Naive B cell (primary cell): ENCODE results near the gene TMEM151B. TPM values are rescaled to one million over a fixed set of nuclear protein-coding genes. Genes with fewer than 3 reads are reported as not detected.
A peak's percentile ranks its signal among the peaks of the same experiment; 100 is the strongest.
"Not testable (repeated sequence)": the region's sequence is repeated elsewhere in the genome, so short reads cannot be mapped to it uniquely, and the experiment has no call there.

Source experiments
- ATAC-seq, 2 donors: fragments of 150-1000 bp; cut with Tn5 transposase; 2 replicates each; pipeline ENCODE4 v1.10.0; 2021; ENCODE audit warnings: low read depth in 2 of 2, mild to moderate bottlenecking in 2 of 2, moderate library complexity in 2 of 2
- DNase-seq: peaks from one replicate; pipeline ENCODE4 v3.0.0; 2022
- H3K27ac Mint-ChIP-seq, 6 donors: one replicate each; pipeline ENCODE4 v1.8.0; 2020 to 2022; ENCODE audit warnings: mild to moderate bottlenecking in 6 of 6, mixed read lengths in 6 of 6, moderate library complexity in 5 of 6, inconsistent platforms in 2 of 6
- H3K27me3 Mint-ChIP-seq, 3 donors: one replicate each; pipeline ENCODE4 v1.8.0; 2021 to 2022; ENCODE audit warnings: mixed read lengths in 3 of 3, mild to moderate bottlenecking in 1 of 3
- H3K36me3 Mint-ChIP-seq, 2 donors: one replicate each; pipeline ENCODE4 v1.8.0; 2020 to 2022; ENCODE audit warnings: mixed read lengths in 2 of 2, inconsistent platforms in 1 of 2, mild to moderate bottlenecking in 1 of 2
- H3K4me1 Mint-ChIP-seq, 3 donors: one replicate each; pipeline ENCODE4 v1.8.0; 2020 to 2022; ENCODE audit warnings: mixed read lengths in 3 of 3, inconsistent platforms in 1 of 3, mild to moderate bottlenecking in 1 of 3, moderate library complexity in 1 of 3
- H3K4me3 Mint-ChIP-seq, 8 donors: one replicate each; pipeline ENCODE4 v1.8.0; 2020 to 2022; ENCODE audit warnings: mild to moderate bottlenecking in 8 of 8, mixed read lengths in 8 of 8, moderate library complexity in 8 of 8, inconsistent platforms in 2 of 8
- H3K9me3 Mint-ChIP-seq, 7 donors: one replicate each; pipeline ENCODE4 v1.8.0; 2020 to 2022; ENCODE audit warnings: mixed read lengths in 7 of 7, mild to moderate bottlenecking in 5 of 7, inconsistent platforms in 2 of 7, moderate library complexity in 1 of 7
- polyA plus RNA-seq, 6 donors: library from polyadenylated mRNA; unstranded; fragments of 300-500 nt; fragmentation: Illumina TruSeq; gene quantifications; one replicate each; pipeline ENCODE4 v1.2.3, GENCODE V29; 2021; ENCODE audit warnings: low read depth in 6 of 6

Gene TMEM151B
- polyA plus RNA-seq, 6 donors from 2014 or later = not detected

- peaks cover 16 to 19% (median 18%) of the 10 kb centered on the region in 3 donors for H3K4me1 Mint-ChIP-seq
- H3K36me3 Mint-ChIP-seq = no peaks in the 10 kb centered on the region
- H3K9me3 Mint-ChIP-seq = no peaks in the 10 kb centered on the region
- peaks cover 0 to 13% (median 0%) of the 10 kb centered on the region in 3 donors for H3K27me3 Mint-ChIP-seq
- H3K4me3 Mint-ChIP-seq = peak overlapping the region in 1 of 8 donors; percentile 45
- no peak for DNase-seq
- H3K27ac Mint-ChIP-seq = no peak overlapping the region
- no peak for ATAC-seq
Measured at GRCh38 chr6:44227148-44227793, 43.0 kb upstream of the TMEM151B start.

- peaks cover 0 to 9% (median 0%) of the 10 kb centered on the region in 3 donors for H3K27me3 Mint-ChIP-seq
- peaks cover 10 to 12% (median 12%) of the 10 kb centered on the region in 3 donors for H3K4me1 Mint-ChIP-seq
- H3K27ac Mint-ChIP-seq = no peak overlapping the region
- H3K36me3 Mint-ChIP-seq = no peaks in the 10 kb centered on the region
- DNase-seq (no peak), ATAC-seq (no peak)
- H3K9me3 Mint-ChIP-seq = no peaks in the 10 kb centered on the region
- H3K4me3 Mint-ChIP-seq = no peak overlapping the region
Measured at GRCh38 chr6:44228031-44228430, 42.2 kb upstream of the TMEM151B start.

GRCh38 chr6:44228433-44228832 lies 41.8 kb upstream of the TMEM151B start:
- H3K4me1 Mint-ChIP-seq = peaks cover 9 to 12% (median 10%) of the 10 kb centered on the region in 3 donors
- H3K9me3 Mint-ChIP-seq = no peaks in the 10 kb centered on the region
- DNase-seq (no peak), ATAC-seq (no peak)
- peaks cover 0 to 7% (median 0%) of the 10 kb centered on the region in 3 donors for H3K27me3 Mint-ChIP-seq
- no peak overlapping the region for H3K27ac Mint-ChIP-seq
- no peaks in the 10 kb centered on the region for H3K36me3 Mint-ChIP-seq
- H3K4me3 Mint-ChIP-seq = no peak overlapping the region

GRCh38 chr6:44228836-44229235 lies 41.4 kb upstream of the TMEM151B start:
- Mint-ChIP-seq H3K4me3 (no peak overlapping the region), H3K27me3 (peaks cover 0 to 7% (median 0%) of the 10 kb centered on the region in 3 donors), H3K27ac (no peak overlapping the region), H3K9me3 (no peaks in the 10 kb centered on the region), H3K36me3 (no peaks in the 10 kb centered on the region), H3K4me1 (peaks cover 9 to 12% (median 12%) of the 10 kb centered on the region in 3 donors)
- DNase-seq (no peak), ATAC-seq (no peak)

- ATAC-seq (no peak), DNase-seq (no peak)
- no peak overlapping the region for H3K4me3 Mint-ChIP-seq
- H3K27ac Mint-ChIP-seq = no peak overlapping the region
- peaks cover 0 to 6% (median 0%) of the 10 kb centered on the region in 3 donors for H3K27me3 Mint-ChIP-seq
- no peaks in the 10 kb centered on the region for H3K36me3 Mint-ChIP-seq
- no peaks in the 10 kb centered on the region for H3K9me3 Mint-ChIP-seq
- peaks cover 2 to 6% (median 5%) of the 10 kb centered on the region in 3 donors for H3K4me1 Mint-ChIP-seq
Measured at GRCh38 chr6:44229376-44230033, 40.7 kb upstream of the TMEM151B start.

GRCh38 chr6:44230034-44230675 lies 40.1 kb upstream of the TMEM151B start:
- ATAC-seq (no peak), DNase-seq (no peak)
- Mint-ChIP-seq H3K4me3 (no peak overlapping the region), H3K27me3 (no peaks in the 10 kb centered on the region), H3K36me3 (no peaks in the 10 kb centered on the region), H3K27ac (no peak overlapping the region), H3K9me3 (no peaks in the 10 kb centered on the region), H3K4me1 (peaks cover 0 to 4% (median 2%) of the 10 kb centered on the region in 3 donors)

GRCh38 chr6:44231426-44231825 lies 38.8 kb upstream of the TMEM151B start:
- ATAC-seq, H3K27me3 Mint-ChIP-seq, H3K4me1 Mint-ChIP-seq, DNase-seq, H3K9me3 Mint-ChIP-seq, H3K4me3 Mint-ChIP-seq, H3K36me3 Mint-ChIP-seq: not testable (repeated sequence)
- peak overlapping the region in 1 of 6 donors; percentile 42 for H3K27ac Mint-ChIP-seq

- Mint-ChIP-seq H3K4me3 (peak overlapping the region in 1 of 8 donors; percentile 68), H3K4me1 (peaks cover 8 to 9% (median 9%) of the 10 kb centered on the region in 3 donors), H3K9me3 (no peaks in the 10 kb centered on the region), H3K36me3 (no peaks in the 10 kb centered on the region), H3K27me3 (no peaks in the 10 kb centered on the region), H3K27ac (no peak overlapping the region)
- no peak for DNase-seq
- ATAC-seq = no peak
Measured at GRCh38 chr6:44232676-44233566, 37.3 kb upstream of the TMEM151B start.

GRCh38 chr6:44233567-44234100 lies 36.6 kb upstream of the TMEM151B start:
- DNase-seq = no peak
- Mint-ChIP-seq H3K4me1 (peaks cover 12 to 15% (median 13%) of the 10 kb centered on the region in 3 donors), H3K36me3 (no peaks in the 10 kb centered on the region)

GRCh38 chr6:44234101-44235025 lies 35.9 kb upstream of the TMEM151B start:
- Mint-ChIP-seq H3K36me3 (no peaks in the 10 kb centered on the region), H3K4me1 (peaks cover 12 to 16% (median 13%) of the 10 kb centered on the region in 3 donors), H3K27ac (peak overlapping the region in 3 of 6 donors; percentile 42 to 81 (median 64)), H3K9me3 (no peaks in the 10 kb centered on the region), H3K27me3 (no peaks in the 10 kb centered on the region), H3K4me3 (no peak overlapping the region)
- ATAC-seq = no peak
- DNase-seq = no peak

More at GRCh38 chr6:44233567-44234100, 36.6 kb upstream of the TMEM151B start:
- Mint-ChIP-seq H3K27ac (peak overlapping the region in 1 of 6 donors; percentile 42), H3K9me3 (no peaks in the 10 kb centered on the region), H3K27me3 (no peaks in the 10 kb centered on the region), H3K4me3 (peak overlapping the region in 1 of 8 donors; percentile 15)
- ATAC-seq = no peak

- Mint-ChIP-seq H3K9me3 (no peaks in the 10 kb centered on the region), H3K27ac (peak overlapping the region in 1 of 6 donors; percentile 30), H3K27me3 (no peaks in the 10 kb centered on the region), H3K36me3 (no peaks in the 10 kb centered on the region), H3K4me3 (peak overlapping the region in 1 of 8 donors; percentile 32), H3K4me1 (peaks cover 12 to 16% (median 13%) of the 10 kb centered on the region in 3 donors)
- no peak for DNase-seq
- ATAC-seq = no peak
Measured at GRCh38 chr6:44235269-44235668, 35.0 kb upstream of the TMEM151B start.
